SU-DHL-6 (cell line): ENCODE measurements around the gene DPYSL4.
"Not testable (repeated sequence)": the region's sequence is repeated elsewhere in the genome, so short reads cannot be mapped to it uniquely, and the experiment has no call there.

Experiments used
- H2AFZ ChIP-seq: fragments of 200-600 bp; sonication (generic); 2 replicates; pipeline ENCODE4 v1.6.1; 2014; ENCODE audit warnings: low read depth, mild to moderate bottlenecking, moderate library complexity, mixed read lengths, antibody characterized with exemption, low read length; ENCODE audit not compliant: severe bottlenecking
- H3F3A ChIP-seq: fragments of 200-600 bp; shearing (Covaris generic); 2 replicates; pipeline ENCODE4 v1.6.0; 2016; ENCODE audit warnings: antibody characterized with exemption, mild to moderate bottlenecking; ENCODE audit not compliant: insufficient read depth
- H3K27ac ChIP-seq: fragments of 200-600 bp; sonication (generic); 2 replicates; pipeline ENCODE4 v1.5.1; 2016; ENCODE audit warnings: low read depth, mild to moderate bottlenecking, low read length, moderate library complexity, mixed read lengths
- H3K27me3 ChIP-seq: fragments of 200-600 bp; sonication (generic), shearing (Covaris generic); 2 replicates; pipeline ENCODE4 v1.6.0; 2014; ENCODE audit warnings: mild to moderate bottlenecking, low read length
- H3K36me3 ChIP-seq: fragments of 200-600 bp; sonication (generic); 2 replicates; pipeline ENCODE4 v1.6.1; 2014; ENCODE audit warnings: mild to moderate bottlenecking, low read length, mixed read lengths
- H3K4me2 ChIP-seq: fragments of 300-600, 200-600 bp; shearing (Covaris generic), sonication (generic); 2 replicates; pipeline ENCODE4 v1.6.0; 2014; ENCODE audit warnings: low read length, low read depth, mild to moderate bottlenecking; ENCODE audit not compliant: poor library complexity, severe bottlenecking
- H3K4me3 ChIP-seq: fragments of 200-600 bp; sonication (generic); 2 replicates; pipeline ENCODE4 v1.5.1; 2014; ENCODE audit warnings: antibody characterized with exemption, low read length, mild to moderate bottlenecking, mixed read lengths; ENCODE audit not compliant: insufficient read depth, poor library complexity, severe bottlenecking
- H3K79me2 ChIP-seq: fragments of 200-600 bp; sonication (generic); 2 replicates; pipeline ENCODE4 v1.6.1; 2014; ENCODE audit warnings: mild to moderate bottlenecking, low read length, moderate library complexity; ENCODE audit not compliant: insufficient read depth
- H3K9ac ChIP-seq: fragments of 200-600 bp; sonication (generic); 2 replicates; pipeline ENCODE4 v1.7.0; 2014; ENCODE audit warnings: mild to moderate bottlenecking, low read length
- H3K9me2 ChIP-seq: fragments of 200-600 bp; sonication (generic); replicated peaks from 2 replicates; pipeline ENCODE4 v1.6.1; 2014; ENCODE audit warnings: low read length; ENCODE audit not compliant: insufficient read depth
- H3K9me3 ChIP-seq: fragments of 200-600 bp; sonication (generic); 2 replicates; pipeline ENCODE4 v1.6.1; 2014; ENCODE audit warnings: low read length, mixed read lengths; ENCODE audit not compliant: insufficient read depth
- H4K20me1 ChIP-seq: fragments of 200-600 bp; sonication (generic); 2 replicates; pipeline ENCODE4 v1.6.1; 2014; ENCODE audit warnings: low read depth, mild to moderate bottlenecking, antibody characterized with exemption, low read length, moderate library complexity, mixed read lengths
- EZH2phosphoT487 ChIP-seq: fragments of 200-600 bp; sonication (generic), shearing (Covaris generic); conservative IDR thresholded peaks from 2 replicates; pipeline ENCODE4 v1.6.1; 2018; ENCODE audit warnings: mild to moderate bottlenecking, antibody characterized with exemption, low read length, moderate library complexity, mixed read lengths
- TF ChIP-seq, protein P1 (sequence below): fragments of 200-600 bp; sonication (generic); IDR thresholded peaks from one replicate; pipeline ENCODE4 v1.5.1; 2017; ENCODE audit warnings: antibody characterized with exemption, mild to moderate bottlenecking, low read length, moderate library complexity; ENCODE audit not compliant: insufficient read depth, poor library complexity, severe bottlenecking

The DPYSL4 gene

DNA sequence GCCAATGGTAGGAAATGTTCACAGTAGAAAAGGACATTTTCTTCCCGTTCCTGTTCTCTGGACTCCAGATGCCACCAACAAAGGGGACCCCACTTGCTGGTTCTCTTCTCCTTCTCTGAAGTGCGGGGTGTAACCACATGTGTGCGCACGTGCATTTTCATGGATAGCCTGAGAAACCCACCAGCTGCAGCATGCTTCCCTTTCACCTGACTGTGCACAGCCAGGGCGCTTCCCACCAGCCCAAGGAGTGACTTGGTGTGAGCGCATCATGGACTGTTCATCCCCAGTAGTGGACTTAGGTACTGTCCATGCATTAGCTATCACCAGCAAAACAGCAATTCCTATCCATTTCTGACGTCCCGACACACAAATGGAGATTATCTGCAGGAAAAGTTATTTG is 29.6 kb upstream of the DPYSL4 start:
- no peak for TF ChIP-seq EZH2phosphoT487
- TF ChIP-seq, protein P1, sequence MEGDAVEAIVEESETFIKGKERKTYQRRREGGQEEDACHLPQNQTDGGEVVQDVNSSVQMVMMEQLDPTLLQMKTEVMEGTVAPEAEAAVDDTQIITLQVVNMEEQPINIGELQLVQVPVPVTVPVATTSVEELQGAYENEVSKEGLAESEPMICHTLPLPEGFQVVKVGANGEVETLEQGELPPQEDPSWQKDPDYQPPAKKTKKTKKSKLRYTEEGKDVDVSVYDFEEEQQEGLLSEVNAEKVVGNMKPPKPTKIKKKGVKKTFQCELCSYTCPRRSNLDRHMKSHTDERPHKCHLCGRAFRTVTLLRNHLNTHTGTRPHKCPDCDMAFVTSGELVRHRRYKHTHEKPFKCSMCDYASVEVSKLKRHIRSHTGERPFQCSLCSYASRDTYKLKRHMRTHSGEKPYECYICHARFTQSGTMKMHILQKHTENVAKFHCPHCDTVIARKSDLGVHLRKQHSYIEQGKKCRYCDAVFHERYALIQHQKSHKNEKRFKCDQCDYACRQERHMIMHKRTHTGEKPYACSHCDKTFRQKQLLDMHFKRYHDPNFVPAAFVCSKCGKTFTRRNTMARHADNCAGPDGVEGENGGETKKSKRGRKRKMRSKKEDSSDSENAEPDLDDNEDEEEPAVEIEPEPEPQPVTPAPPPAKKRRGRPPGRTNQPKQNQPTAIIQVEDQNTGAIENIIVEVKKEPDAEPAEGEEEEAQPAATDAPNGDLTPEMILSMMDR, result no peak
- Histone ChIP-seq H2AFZ (no peak overlapping the region), H3K9me2 (no peaks in the 10 kb centered on the region), H3K9me3 (no peaks in the 10 kb centered on the region), H3K27me3 (no peaks in the 10 kb centered on the region), H3K27ac (no peak overlapping the region), H3K9ac (no peak overlapping the region), H3K36me3 (no peaks in the 10 kb centered on the region), H3K79me2 (no peaks in the 10 kb centered on the region), H3K4me3 (no peak overlapping the region), H4K20me1 (no peaks in the 10 kb centered on the region), H3F3A (no peaks in the 10 kb centered on the region), H3K4me2 (no peak overlapping the region)

DNA sequence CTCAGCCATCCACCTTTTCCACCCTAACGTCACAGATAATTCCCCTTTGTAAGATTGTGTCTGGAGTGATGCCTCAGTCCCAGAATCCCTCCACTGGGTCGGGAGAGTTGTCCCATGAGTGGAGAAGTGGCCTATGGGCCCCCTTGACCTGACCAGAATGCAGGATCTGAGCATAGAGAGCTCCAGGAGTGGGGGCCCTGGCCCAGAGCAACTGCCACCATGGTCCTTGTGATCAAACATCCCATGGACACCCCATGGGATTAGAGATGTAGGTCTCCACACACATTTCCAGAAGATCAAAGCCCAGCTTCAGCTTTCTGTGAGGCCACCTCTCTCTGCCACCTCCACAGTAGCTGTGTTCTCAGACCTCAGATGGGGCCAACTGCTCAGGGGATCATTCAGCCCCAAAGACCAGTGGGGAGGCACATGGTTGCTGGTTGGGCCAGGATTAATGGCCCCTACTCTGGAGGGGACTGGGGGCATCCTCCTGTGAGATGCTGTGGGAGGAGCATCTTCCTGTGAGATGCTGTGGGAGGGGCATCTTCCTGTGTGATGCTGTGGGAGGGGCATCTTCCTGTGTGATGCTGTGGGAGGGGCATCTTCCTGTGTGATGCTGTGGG is 28.5 kb upstream of the DPYSL4 start:
- H3K79me2 ChIP-seq, result no peaks in the 10 kb centered on the region
- no peak overlapping the region for H3K4me3 ChIP-seq
- no peak overlapping the region for H3K27ac ChIP-seq
- H3F3A ChIP-seq, result no peaks in the 10 kb centered on the region
- no peak overlapping the region for H3K4me2 ChIP-seq
- H3K9ac ChIP-seq, result no peak overlapping the region
- H3K36me3 ChIP-seq, result no peaks in the 10 kb centered on the region
- H3K9me3 ChIP-seq, result no peaks in the 10 kb centered on the region
- H2AFZ ChIP-seq, result no peak overlapping the region
- TF ChIP-seq, protein P1, result no peak
- H4K20me1 ChIP-seq, result no peaks in the 10 kb centered on the region
- H3K9me2 ChIP-seq, result no peaks in the 10 kb centered on the region
- no peaks in the 10 kb centered on the region for H3K27me3 ChIP-seq

DNA sequence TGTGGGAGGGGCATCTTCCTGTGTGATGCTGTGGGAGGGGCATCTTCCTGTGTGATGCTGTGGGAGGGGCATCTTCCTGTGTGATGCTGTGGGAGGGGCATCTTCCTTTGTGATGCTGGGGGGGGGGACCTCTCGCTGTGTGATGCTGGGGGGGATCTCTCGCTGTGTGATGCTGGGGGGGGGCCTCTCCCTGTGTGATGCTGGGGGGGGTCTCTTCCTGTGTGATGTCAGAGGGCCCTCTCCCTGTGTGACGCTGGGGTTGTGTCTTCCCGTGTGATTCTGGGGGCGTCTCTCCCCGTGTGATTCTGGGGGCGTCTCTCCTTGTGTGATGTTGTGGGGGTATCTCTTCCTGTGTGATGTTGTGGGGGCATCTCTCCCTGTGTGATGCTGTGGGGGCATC is 27.9 kb upstream of the DPYSL4 start:
- no peak overlapping the region for H3K9ac ChIP-seq
- no peak overlapping the region for H2AFZ ChIP-seq
- no peak overlapping the region for H3K4me2 ChIP-seq

DNA sequence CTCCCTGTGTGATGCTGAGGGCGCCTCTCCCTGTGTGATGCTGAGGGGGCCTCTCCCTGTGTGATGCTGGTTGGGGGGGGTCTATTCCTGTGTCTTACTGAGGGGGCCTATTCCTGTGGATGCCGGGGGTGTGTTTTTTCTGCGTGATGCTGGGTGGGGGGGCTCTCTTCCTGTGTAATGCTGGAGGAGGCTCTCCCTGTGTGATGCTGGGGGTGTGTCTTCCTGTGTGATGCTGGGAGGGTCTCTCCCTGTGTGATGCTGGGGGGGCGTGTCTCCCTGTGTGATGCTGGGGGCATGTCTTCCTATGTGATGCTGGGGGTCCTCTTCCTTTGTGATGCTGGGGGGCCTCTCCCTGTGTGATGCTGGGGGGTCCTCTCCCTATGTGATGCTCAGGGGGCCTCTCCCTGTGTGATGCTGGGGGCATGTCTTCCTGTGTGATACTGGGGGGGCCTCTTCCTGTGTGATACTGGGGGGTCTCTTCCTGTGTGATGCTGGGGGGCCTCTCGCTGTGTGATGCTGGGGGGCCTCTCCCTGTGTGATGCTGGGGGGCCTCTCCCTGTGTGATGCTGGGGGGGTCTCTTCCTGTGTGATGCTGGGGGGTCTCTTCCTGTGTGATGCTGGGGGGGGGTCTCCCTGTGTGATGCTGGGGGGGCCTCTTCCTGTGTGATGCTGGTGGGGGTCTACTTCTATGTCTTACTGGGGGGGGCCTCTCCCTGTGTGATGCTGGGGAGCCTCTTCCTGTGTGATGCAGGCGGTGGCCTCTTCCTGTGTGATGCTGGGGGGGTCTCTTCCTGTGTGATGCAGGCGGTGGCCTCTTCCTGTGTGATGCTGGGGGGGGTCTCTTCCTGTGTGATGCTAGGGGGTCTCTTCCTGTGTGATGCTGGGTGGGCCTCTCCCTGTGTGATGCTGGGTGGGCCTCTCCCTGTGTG is 27.2 kb upstream of the DPYSL4 start:
- H3F3A ChIP-seq, H4K20me1 ChIP-seq, H3K9ac ChIP-seq, H3K27me3 ChIP-seq, H3K9me2 ChIP-seq, H3K4me2 ChIP-seq, H2AFZ ChIP-seq, H3K27ac ChIP-seq, H3K79me2 ChIP-seq, H3K9me3 ChIP-seq, H3K4me3 ChIP-seq, H3K36me3 ChIP-seq: not testable (repeated sequence)

More for the DNA sequence above, 27.9 kb upstream of the DPYSL4 start:
- Histone ChIP-seq H3K9me2 (no peaks in the 10 kb centered on the region), H3K36me3 (no peaks in the 10 kb centered on the region), H3K4me3 (no peak overlapping the region), H4K20me1 (no peaks in the 10 kb centered on the region), H3K9me3 (no peaks in the 10 kb centered on the region), H3K79me2 (no peaks in the 10 kb centered on the region), H3F3A (no peaks in the 10 kb centered on the region), H3K27ac (no peak overlapping the region), H3K27me3 (no peaks in the 10 kb centered on the region)
- no peak for TF ChIP-seq EZH2phosphoT487
- TF ChIP-seq, protein P1, result no peak

DNA sequence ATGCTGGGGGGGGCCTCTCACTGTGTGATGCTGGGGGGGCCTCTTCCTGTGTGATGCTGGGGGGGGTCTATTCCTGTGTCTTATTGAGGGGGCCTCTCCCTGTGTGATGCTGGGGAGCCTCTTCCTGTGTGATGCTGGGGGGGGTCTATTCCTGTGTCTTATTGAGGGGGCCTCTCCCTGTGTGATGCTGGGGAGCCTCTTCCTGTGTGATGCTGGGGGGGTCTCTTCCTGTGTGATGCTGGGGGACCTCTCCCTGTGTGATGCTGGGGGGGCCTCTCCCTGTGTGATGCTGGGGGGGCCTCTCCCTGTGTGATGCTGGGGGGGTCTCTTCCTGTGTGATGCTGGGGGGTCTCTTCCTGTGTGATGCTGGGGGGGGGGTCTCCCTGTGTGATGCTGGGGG is 26.5 kb upstream of the DPYSL4 start:
- not testable (repeated sequence) for H3F3A ChIP-seq, H3K9me3 ChIP-seq, H3K79me2 ChIP-seq, H3K4me2 ChIP-seq, H3K27ac ChIP-seq, H3K9me2 ChIP-seq, H3K4me3 ChIP-seq, H4K20me1 ChIP-seq, H3K36me3 ChIP-seq, H2AFZ ChIP-seq, H3K9ac ChIP-seq, H3K27me3 ChIP-seq
